Measurements from ENCODE around the gene ADGRE3. TPM values are rescaled to one million over a fixed set of nuclear protein-coding genes. Genes with fewer than 3 reads are reported as not detected.
A peak's percentile ranks its signal among the peaks of the same experiment; 100 is the strongest.
"Not testable (repeated sequence)": the region's sequence is repeated elsewhere in the genome, so short reads cannot be mapped to it uniquely, and the experiment has no call there.

Gene ADGRE3
- total RNA-seq, 1 donor from 2014 or later, result not detected

DNA sequence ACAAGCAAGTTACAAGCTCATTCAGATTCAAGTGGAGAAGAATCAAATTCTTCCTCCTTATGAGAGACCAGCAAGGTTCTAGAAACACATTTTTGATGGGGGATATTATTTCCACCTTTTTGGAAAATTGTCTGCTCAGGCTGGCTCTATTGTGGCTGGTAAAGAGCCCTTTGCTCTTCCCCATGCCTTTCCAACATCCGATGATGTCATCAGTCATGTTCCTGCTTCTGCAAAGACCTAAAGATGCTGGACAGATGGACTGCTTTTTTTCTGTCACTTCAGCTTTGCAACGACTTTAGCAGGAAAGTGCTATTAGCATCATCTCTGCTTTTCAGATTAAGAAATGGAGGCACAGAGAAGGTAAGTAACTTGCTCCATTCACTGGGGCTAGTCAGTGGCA lies 4.2 kb downstream of the ADGRE3 start:
- no peak for DNase-seq (ENCODE audit: low spot score)

DNA sequence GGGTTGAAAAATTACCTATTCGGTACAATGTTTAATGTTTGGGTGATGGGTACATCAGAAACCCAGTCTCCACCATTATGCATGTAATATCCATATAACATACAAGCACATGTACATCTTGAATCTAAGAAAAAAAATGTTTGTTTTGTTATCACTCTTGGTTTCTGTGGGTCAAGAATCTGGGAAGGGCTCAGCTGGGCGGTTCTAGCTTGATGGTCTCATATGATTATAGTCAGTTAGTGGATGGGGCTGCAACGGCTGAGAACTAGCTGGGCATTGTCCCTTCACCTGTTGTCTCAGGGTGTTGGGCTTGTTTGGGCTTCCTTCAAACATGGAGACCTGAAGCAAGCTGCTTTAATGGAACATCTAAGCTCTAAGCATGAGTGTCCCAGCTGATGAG lies 4.7 kb downstream of the ADGRE3 start:
- no peak for DNase-seq (ENCODE audit: low spot score)

DNA sequence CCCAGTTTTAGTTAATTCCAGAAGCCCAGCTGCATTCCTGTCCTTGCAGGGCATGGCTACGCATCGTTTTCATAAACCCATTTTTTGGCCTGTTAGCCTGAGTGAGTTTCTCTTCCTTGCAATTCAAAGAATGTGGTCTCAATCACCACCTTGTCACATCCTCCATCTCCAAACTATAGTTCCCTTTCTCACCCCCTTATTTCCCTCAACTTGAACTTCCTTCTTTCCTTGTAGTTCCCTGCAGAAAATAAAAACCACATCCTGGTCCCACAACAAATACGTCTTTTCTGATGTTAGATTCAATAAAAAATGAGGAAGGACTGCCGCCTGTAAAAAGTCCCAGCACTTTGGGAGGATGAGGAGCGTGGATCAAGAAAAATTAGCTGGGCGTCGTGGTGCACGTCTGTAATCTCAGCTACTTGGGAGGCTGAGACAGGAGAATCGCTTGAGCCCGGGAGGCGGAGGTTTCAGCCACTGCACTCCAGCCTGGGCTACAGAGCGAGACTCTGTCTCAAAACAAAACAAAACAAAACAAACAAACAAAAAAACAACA lies 13.2 kb downstream of the ADGRE3 start:
- peak; percentile 18 for DNase-seq (ENCODE audit: low spot score)

DNA sequence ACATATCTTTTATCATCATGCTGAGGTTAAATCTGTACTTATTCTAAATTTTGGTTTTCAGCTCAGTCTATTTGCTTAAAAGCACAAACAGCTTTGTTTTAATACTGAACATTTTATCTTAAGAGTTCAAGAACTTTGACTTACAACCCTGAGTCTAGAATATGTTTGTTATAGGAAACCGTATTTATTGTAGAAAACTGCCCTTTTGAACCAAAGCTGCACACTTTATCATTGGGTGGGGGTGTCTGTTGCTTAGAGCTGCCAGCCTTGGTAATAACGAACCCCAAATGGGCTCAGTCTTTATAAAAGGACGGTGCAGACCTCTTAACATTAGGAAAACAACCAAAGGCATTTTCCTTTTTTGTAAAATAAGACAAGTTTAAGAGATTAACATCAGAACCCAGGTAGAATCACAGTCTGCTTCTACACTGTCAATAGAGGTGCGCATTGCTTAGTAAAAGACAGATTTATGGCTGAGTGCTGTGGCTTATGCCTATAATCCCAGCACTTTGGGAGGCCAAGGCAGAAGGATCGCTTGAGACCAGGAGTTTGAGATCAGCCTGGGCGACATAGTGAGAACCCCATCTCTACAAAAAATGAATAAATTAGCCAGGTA lies 14.7 kb downstream of the ADGRE3 start:
- DNase-seq (ENCODE audit: low spot score), result no peak

DNA sequence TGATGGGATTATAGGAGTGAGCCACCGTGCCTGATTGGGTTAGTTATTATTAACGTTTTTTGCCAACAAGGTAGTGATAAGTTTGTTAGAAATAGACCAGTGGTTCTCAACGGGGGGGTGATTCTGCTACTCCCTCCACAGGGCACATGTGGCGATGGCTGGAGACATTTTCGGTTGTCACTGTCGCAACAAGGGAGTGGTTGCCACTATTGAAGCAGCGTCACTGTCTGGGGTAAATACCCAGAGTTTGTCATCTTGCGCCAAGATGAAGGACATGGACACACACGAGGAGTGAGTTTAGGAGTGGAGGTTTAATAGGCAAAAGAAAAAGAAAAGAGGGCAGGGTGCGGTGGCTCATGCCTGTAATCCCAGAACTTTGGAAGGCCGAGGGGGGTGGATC lies 18.9 kb downstream of the ADGRE3 start:
- DNase-seq (ENCODE audit: low spot score), result no peak

DNA sequence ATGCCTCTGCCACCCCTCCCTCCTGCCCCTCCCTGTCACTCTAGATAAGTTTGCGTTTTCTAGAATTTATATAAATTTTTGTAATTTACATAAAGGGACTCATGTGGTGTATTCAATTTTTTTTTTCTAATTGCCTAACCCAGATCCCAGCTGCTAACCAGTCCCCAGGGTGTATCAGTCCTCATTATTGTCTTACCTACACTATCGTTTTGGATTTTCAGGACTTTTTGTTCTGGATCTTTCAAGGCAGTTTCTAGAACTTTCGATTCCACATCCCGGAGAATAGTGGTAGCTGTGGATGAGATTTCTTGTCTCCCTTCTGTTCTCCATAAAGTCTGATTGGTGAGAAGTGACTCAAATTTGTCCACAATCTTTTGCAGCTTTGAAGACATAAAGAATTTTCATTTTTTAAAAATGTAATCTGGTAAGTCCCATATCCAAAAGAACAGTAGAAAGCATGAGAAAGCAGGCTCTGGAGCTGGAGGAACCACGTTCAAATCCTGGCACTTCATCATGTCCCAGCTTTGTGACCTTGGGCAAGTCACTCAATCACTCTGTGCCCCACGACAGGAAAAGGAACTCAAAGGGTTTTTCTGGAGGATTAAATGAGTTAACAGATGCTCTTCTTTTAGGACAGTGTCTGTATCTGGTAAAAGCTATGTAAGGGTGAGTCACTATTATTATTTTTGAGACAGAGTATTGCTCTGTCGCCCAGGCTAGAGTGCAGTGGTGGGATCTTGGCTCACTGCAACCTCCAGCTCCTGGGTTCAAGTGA lies 19.7 kb downstream of the ADGRE3 start:
- DNase-seq (ENCODE audit: low spot score), result no peak

DNA sequence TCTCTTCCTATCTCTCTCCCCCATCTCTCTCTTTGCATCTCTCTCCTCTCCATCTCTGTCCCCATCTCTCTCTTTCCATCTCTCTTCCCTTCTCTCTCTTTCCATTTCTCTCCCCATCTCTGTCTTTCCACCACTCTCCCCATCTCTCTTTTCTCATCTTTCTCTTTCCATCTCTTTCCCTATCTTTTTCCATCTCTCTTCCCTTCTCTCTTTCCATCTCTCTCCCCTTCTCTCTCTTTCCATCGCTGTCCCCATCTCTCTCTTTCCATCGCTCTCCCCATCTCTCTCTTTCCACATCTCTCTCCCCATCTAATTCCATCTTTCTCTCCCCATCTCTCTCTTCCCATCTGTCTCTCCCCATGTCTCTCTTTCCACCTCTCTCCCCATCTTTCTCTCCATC lies 24.5 kb downstream of the ADGRE3 start:
- no peak for DNase-seq (ENCODE audit: low spot score)

DNA sequence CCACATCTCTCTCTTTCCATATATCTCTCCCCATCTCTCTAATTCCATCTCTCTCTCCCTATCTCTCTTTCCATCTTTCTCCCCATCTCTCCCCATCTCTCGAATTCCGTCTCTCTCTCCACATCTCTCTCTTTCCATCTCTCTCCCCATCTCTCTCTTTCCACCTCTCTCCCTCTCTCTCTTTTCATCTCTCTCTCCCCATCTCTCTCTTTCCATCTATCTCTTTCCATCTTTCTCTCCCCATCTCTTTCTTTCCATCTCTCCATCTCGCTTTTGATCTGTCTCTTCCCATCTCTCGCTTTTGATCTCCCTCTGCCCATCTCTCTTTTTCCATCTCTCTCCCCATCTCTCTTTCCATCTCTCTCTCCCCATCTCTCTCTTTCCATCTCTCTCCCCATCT lies 25.6 kb downstream of the ADGRE3 start:
- DNase-seq (ENCODE audit: low spot score), result no peak

DNA sequence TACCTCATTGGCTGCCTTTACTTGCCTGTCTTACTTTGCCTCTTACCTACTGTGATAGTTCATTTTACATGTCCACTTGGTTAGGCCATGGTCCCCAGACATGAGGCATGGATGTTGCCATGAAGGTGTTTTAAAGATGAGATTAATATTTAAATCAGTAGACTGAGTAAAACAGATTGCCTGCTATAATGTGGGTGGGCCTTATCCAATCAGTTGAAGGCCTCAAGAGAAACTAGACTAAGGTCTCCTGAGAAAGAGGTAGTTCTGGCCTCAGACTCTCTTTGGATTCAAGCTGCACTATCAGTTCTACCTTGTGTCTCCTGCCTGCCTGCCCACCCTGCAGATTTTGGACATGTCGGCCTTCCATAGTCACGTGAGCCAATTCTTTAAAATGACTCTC lies 26.1 kb downstream of the ADGRE3 start:
- DNase-seq (ENCODE audit: low spot score), result no peak

DNA sequence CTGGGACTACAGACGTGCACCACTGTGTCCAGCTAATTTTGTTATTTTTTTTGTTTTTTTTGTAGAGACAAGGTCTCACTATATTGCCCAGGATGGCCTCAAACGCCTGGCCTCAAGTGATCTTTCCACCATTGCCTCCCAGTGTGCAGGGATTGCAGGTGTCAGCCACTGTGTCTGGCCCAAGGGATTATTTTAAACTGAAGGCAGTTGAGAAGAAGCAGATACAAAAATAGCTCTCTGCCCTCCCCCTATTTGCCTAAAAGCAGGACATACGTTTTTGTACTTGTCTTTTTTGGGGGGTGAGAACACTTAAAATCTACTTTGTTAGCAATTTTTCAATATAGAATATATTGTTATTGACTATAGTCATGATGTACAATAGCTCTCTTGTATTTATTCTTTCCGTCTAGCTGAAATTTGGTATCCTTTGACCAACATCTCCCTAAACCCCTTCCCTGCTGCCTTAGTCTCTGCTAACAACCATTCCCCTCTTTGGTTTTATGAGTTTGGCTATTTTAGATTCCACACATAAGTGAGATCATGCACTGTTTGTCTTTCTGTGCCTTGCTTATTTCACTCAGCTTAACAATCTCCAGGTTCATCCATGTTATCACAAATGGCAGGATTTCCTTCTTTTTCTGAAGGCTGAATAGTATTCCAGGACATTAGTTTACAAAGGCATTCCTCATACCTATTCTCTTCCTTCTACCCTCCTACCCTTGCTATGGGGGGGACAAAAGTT lies 34.9 kb downstream of the ADGRE3 start:
- DNase-seq (ENCODE audit: low spot score), result no peak

DNA sequence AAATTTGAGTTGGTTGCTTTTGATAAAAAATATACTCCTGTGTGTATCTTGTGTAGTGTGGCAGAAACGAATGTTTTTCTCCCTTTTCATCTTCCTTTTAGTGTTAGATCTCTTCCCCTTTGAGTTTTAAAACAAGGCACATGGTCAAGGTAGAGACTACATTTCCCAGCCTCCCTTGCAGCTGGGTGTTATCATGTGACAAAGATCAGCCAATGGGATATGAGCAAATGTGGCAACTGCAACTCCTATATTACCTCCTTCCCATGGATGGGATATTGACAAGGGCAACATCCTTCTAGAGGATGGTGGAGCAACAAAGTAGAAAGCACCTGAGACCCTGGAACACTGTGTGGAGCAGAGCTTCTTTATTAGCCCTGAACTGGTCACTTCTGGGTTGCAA lies 42.4 kb downstream of the ADGRE3 start:
- DNase-seq (ENCODE audit: low spot score), result no peak

DNA sequence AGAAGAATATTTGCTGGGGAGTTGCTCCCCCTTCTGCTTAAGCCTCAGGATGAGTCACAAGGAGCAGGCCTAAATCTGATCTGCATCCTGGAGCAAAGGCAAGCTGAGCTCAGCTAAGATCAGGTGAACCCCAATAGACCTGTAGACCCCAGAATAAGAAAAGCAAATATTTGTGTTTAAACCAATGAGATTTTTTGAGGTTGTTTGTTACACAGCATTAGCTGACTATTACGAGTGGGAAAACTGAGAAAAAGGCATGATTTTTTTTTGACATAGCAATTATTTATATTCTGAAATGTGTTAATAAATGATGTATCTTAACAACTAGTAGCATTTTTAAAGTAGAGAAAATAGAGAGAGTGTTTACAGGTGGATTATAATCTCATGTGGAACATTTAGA lies 45.1 kb downstream of the ADGRE3 start:
- no peak for DNase-seq (ENCODE audit: low spot score)

DNA sequence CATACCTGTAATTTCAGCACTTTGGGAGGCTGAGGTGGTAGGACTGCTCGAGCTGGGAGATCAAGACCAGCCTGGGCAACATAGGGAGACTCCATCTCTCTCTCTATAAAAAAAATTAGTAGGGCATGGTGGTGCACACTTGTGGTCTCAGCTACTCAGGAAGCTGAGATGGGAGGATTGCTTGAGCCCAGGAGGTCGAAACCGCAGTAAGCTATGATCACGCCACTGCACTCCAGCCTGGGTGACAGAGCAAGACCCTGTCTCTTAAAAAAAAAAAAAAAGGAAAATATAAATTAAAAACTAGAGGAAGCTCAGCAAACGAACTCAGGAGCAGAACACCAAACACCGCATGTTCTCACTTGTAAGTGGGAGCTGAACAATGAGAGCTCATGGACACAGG lies 50.2 kb downstream of the ADGRE3 start:
- DNase-seq (ENCODE audit: low spot score), result not testable (repeated sequence)

DNA sequence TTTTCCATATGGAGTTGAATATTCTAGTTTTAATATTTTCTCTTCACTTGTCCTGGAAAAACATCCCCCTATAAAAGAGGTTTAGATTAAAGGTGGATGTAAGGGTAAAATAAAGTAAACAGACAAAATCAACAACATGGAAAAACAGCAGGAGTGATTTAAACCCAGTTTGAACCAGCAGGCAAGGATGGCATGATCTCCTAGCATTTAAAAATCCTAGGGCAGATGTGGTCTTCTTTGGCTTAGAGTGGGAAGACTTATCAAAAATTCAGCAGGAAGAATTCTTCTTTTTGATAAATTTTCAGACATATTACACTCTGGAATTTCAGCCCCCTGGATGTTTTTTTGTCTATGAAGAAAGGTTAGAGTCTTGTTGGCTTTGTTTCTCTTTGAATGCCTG lies 55.2 kb downstream of the ADGRE3 start:
- no peak for DNase-seq (ENCODE audit: low spot score)

DNA sequence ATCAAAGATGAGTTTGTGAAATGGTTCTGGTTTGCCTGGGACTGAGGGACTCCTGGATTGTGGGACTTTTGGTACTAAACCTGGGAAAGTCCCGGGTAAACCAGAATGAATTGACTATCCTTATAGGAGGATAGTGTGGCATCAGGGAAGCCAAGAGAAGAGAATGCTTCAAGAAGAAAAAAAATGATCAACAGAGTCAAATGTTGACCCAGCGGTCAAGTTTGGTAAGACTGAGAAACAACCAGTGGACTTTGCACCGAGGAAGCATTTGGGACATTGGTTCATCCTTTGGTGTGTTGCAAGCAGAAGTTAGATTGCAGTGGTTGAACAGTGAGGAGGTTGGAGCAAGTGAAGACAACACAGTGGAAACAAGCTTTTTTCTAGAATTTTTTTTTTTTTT lies 58.2 kb downstream of the ADGRE3 start:
- DNase-seq (ENCODE audit: low spot score), result no peak

DNA sequence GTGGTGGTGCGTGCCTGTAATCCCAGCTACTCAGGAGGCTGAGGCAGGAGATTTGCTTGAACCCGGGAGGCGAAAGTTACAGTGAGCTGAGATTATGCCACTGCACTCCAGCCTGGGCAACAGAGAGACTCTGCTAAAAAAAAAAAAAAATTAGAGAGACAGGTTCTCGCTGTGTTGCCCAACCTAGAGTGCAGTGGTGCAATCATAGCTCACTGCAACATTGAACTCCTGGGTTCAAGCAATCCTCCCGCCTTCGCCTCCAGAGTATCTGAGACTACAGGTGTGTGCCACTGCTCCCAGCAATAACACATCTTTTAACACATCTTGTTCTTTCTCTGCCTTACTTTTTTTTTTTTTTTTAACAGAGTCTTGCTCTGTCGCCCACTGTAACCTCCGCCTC lies 59.0 kb downstream of the ADGRE3 start:
- no peak for DNase-seq (ENCODE audit: low spot score)

DNA sequence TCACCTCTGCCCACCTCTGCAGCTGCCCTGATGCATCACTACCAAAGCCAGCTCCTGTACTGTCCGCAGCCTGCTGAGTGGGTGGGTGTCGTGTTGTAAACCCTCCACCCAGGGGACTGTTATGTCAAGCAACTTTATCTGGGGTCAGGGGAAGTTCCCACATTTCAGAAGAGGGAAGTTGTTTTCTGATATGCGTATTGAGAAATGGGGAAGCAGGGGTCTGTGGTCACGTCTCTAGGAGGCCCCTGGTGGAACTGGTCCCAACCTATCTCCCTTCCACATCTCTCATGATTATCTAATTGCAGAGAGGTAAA lies 60.6 kb downstream of the ADGRE3 start:
- DNase-seq (ENCODE audit: low spot score), result peak; percentile 5

DNA sequence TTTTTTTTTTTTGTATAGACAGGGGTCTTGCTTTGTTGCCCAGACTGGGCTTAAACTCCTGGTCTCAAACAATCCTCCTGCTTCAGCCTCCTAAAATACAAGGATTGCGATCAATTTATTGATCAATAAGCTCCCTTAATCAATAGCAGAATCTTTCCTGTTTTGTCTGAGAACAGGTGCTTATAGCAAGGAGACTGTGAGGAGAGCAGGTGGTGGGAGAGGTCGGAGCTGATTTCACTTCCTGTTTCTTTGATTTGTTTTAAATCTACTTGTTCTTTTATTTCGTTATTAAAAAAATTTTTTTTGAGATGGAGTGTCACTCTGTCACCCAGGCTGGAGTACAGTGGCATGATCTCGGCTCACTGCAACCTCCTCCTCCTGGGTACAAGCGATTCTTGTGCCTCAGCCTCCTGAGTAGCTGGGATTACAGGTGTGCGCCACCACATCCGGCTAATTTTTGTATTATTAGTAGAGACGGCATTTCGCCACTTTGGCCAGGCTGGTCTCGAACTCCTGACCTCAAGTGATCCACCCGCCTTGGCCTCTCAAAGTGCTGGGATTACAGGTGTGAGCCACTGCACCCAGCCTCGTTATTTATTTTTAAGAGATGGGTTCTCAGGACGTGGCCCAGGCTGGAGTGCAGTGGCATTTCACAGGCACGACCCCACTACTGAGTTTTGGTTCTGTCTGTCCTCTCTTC lies 61.1 kb downstream of the ADGRE3 start:
- DNase-seq (ENCODE audit: low spot score), result not testable (repeated sequence)

DNA sequence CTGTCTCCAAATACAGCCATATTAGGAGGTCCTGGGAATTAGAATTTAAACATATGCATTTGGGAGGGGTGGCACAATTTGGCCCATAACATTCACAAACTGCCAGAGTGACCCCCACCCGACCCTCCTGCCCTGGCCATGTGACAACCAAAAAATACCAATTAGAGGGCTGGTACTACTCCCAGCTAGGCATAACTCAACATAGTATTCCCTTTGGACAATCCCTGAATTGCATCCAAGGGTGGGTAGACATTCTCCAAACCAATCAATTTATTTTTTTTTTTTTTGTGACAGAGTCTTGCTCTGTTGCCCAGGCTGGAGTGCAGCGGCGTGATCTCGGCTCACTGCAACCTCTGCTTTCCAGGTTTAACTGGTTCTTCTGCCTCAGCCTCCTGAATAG lies 62.0 kb downstream of the ADGRE3 start:
- no peak for DNase-seq (ENCODE audit: low spot score)

DNA sequence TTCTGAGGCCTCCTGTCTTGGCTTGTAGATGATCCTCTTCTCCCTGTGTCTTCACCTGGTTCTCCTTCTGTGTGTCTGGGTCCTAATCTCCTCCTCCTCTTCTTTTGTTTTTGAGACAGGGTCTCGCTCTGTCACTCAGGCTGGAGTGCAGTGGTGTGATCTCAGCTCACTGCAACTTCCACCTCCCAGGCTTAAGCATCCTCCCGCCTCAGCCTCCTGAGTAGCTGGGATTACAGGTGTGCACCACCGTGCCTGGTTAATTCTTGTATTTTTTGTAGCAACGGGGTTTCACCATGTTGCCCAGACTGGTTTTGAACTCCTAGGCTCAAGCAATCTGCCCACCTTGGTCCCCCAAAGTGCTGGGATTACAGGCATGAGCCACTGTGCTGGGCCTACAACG lies 62.4 kb downstream of the ADGRE3 start:
- not testable (repeated sequence) for DNase-seq (ENCODE audit: low spot score)

DNA sequence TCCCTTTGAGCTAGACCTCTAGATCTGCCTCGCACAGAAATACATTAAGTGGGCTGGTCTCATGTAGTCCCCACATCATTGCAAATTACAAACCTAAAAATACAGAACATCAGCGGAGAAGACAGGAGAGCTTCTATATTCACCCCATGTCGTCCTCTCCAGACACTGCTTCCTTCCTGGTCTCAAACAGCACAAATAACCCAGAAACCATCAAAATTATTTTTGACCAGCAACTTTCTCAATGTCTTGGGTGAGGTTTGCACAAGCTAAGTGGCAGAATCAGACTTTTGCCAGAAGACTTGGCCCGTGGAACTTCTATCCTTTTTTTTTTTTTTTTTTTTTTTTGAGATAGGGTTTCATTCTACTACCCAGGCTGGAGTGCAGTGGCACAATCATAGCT lies 63.6 kb downstream of the ADGRE3 start:
- DNase-seq (ENCODE audit: low spot score), result peak; percentile 2

DNA sequence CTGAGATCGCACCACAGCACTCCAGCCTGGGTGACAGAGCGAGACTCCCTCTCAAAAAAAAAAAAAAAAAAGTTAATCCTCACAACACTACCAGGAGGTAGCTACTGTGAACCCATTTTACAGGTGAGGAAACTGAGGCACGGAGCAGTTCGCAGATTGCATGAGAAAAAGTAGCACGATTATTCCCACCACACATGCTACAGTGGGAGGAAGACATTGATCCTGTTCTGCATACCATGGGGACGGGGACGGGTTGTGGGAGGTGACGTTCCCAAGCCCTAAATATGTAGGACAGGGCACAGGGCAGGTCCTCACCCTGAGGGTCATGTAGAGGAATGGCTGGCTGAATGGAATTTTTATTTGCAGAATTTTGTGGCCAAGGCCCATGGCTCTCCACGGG lies 68.0 kb downstream of the ADGRE3 start:
- no peak for DNase-seq (ENCODE audit: low spot score)
